ENCODE measurements around the gene KCNN4.

DNA sequence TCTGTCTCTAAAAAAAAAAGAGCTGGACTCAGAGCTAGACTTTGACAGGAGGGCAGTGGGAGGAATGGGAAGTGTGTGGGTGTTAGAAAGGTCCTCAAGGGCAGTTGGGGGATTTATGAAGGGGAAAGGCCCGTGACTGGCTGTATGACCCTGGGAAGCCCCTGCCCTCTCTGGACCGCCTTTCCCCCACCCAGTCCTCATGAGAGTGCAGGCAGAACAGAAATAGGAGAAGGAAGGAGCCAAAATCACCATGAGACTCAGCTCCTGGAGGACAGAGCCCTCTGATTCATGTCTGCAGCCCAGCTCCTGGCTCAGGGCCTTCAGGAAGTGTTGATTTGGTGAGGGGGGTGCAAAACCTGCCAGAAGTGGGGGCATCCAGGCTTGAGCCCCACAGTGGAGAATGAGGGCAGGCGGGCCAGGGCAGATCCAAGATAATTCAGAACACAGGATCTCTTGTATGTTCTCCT lies 17.3 kb downstream of the KCNN4 start:
- TF ChIP-seq, protein P1, sequence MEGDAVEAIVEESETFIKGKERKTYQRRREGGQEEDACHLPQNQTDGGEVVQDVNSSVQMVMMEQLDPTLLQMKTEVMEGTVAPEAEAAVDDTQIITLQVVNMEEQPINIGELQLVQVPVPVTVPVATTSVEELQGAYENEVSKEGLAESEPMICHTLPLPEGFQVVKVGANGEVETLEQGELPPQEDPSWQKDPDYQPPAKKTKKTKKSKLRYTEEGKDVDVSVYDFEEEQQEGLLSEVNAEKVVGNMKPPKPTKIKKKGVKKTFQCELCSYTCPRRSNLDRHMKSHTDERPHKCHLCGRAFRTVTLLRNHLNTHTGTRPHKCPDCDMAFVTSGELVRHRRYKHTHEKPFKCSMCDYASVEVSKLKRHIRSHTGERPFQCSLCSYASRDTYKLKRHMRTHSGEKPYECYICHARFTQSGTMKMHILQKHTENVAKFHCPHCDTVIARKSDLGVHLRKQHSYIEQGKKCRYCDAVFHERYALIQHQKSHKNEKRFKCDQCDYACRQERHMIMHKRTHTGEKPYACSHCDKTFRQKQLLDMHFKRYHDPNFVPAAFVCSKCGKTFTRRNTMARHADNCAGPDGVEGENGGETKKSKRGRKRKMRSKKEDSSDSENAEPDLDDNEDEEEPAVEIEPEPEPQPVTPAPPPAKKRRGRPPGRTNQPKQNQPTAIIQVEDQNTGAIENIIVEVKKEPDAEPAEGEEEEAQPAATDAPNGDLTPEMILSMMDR (conservative IDR thresholded peaks at IDR 0.05; ENCODE audit: low read length): no peak
- TF ChIP-seq EZH2phosphoT487 (IDR thresholded peaks at IDR 0.05; ENCODE audit: borderline replicate concordance): no peak

Data from Loucy (cell line).